Mucosa of descending colon (tissue), 3 donors: ENCODE data around the gene C18orf63. TPM values are rescaled to one million over a fixed set of nuclear protein-coding genes. Genes with fewer than 3 reads are reported as not detected.

ENCODE experiments used
- ATAC-seq: fragments of 200-7000 bp; cut with Tn5 transposase; one replicate; pipeline ENCODE4 v1.9.1; 2020; ENCODE audit warnings: mild to moderate bottlenecking, moderate library complexity
- DNase-seq, 3 donors: peaks; one replicate each; pipeline ENCODE4 v3.0.0-alpha.2; 2020
- H3K36me3 ChIP-seq: fragments of 200-600 bp; one replicate; pipeline ENCODE4 v1.8.0; 2021; ENCODE audit warnings: low read depth, mild to moderate bottlenecking
- H3K4me1 ChIP-seq: fragments of 200-600 bp; one replicate; pipeline ENCODE4 v1.8.0; 2021; ENCODE audit warnings: low read depth, mild to moderate bottlenecking
- H3K4me3 ChIP-seq: fragments of 200-600 bp; one replicate; pipeline ENCODE4 v1.8.0; 2021; ENCODE audit warnings: mild to moderate bottlenecking
- H3K9me3 ChIP-seq: fragments of 200-600 bp; one replicate; pipeline ENCODE4 v1.8.0; 2021; ENCODE audit warnings: mild to moderate bottlenecking
- intact Hi-C, 2 donors: fragments of 100-400 bp; cut with DNase I in 1 of 2; cut with micrococcal nuclease in 1 of 2; formaldehyde crosslinking; loops; one replicate each; pipeline versions ENCODE4 v1.11.0 to v1.11.1; 2022; cut with DNase I, micrococcal nuclease
- total RNA-seq, 3 donors: library from RNA; stranded (reverse); fragmentation: NEBNext Ultra II Directional in 2 of 3; extraction: Animal tissue kit (Norgen Biotek cat#: 25700) in 2 of 3; gene quantifications; one replicate each; pipeline versions ENCODE4 v1.2.1 to v1.2.4, GENCODE V29; 2021 to 2023
- TF ChIP-seq, protein P1 (sequence below): fragments of 200-600 bp; IDR thresholded peaks from one replicate; pipeline ENCODE4 v1.8.0; 2022; ENCODE audit warnings: antibody characterized with exemption, mild to moderate bottlenecking
- donor health status: DM: no; HTN: no; CAD: no; lungs with moderate emphysema.
- donor health status: DM: no; HTN: no; CAD: no.
- donor health status: DM: no; HTN: yes; CAD: no.

Gene C18orf63
- total RNA-seq, 3 donors from 2014 or later: not detected

DNA sequence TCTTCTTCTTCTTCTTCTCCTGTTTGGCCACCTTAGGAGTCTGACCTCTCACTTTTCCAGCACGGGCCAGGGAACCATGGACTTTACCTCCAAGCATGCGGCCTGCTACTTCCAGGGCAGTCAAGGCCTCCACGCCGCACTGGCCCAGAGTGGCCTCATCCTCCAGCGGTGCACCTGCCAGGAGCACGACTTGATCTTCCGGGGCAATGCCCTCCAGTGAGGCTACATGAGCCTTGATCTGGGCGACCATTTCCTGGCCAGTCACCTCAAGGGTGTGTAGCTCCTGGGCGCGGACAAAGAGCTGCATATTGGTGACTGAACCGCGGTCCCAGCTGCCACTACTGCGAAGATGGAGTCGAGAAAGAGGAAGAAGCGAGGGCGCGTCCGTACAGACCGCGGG, 74.4 kb downstream of the C18orf63 start:
- DNase-seq: no peak
- intact Hi-C loops: no loop called here
- Histone ChIP-seq H3K4me3 (no peak overlapping the region), H3K36me3 (no peaks in the 10 kb centered on the region), H3K4me1 (no peaks in the 10 kb centered on the region), H3K9me3 (no peaks in the 10 kb centered on the region)
- TF ChIP-seq, protein P1, sequence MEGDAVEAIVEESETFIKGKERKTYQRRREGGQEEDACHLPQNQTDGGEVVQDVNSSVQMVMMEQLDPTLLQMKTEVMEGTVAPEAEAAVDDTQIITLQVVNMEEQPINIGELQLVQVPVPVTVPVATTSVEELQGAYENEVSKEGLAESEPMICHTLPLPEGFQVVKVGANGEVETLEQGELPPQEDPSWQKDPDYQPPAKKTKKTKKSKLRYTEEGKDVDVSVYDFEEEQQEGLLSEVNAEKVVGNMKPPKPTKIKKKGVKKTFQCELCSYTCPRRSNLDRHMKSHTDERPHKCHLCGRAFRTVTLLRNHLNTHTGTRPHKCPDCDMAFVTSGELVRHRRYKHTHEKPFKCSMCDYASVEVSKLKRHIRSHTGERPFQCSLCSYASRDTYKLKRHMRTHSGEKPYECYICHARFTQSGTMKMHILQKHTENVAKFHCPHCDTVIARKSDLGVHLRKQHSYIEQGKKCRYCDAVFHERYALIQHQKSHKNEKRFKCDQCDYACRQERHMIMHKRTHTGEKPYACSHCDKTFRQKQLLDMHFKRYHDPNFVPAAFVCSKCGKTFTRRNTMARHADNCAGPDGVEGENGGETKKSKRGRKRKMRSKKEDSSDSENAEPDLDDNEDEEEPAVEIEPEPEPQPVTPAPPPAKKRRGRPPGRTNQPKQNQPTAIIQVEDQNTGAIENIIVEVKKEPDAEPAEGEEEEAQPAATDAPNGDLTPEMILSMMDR: no peak
- ATAC-seq: no peak

DNA sequence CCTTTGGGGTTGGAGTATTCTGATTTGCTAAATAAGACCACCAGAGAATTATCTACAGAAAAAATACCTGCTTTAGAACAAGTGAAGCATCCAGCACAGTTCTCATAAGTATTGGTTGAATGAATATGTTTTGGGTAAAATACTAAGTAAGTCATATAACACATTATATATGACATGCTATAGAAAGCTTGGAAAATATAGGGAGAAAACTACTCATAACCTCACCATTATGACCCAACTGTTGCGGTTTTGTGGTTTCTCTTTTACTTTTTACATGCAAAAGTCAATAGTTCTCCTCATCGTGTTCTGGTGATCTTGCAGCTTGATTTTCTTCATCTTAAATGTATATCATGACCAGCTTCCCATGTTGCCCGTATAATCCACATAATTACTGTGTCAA, 75.3 kb downstream of the C18orf63 start:
- H3K36me3 ChIP-seq: no peaks in the 10 kb centered on the region
- DNase-seq (no peak), ATAC-seq (no peak)
- intact Hi-C loops: no loop called here
- H3K9me3 ChIP-seq: no peaks in the 10 kb centered on the region
- H3K4me1 ChIP-seq: no peaks in the 10 kb centered on the region
- TF ChIP-seq, protein P1: no peak
- H3K4me3 ChIP-seq: no peak overlapping the region

DNA sequence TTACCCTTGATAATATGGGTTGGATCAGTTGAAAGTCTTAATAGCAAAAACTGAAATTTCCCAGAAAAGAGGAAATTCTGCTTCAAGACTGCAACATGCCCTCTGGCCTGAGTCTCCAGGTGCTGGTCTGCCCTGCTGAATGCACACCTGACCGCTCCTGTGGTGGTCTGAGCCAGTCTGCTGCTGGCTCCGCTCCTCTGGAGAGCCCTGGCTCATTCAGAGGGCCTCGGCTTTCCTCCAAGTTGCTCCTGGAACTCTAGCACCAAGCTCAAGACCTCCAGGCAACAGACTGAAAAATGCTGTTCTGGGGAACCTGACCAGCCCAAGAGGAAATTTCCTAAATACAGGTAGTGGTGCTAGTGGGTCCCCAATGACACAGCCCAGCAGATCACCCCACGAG, 76.7 kb downstream of the C18orf63 start:
- intact Hi-C loops: no loop called here
- Histone ChIP-seq H3K4me3 (no peak overlapping the region), H3K36me3 (no peaks in the 10 kb centered on the region), H3K9me3 (no peaks in the 10 kb centered on the region), H3K4me1 (no peaks in the 10 kb centered on the region)
- no peak for DNase-seq
- no peak for ATAC-seq
- TF ChIP-seq, protein P1: no peak

DNA sequence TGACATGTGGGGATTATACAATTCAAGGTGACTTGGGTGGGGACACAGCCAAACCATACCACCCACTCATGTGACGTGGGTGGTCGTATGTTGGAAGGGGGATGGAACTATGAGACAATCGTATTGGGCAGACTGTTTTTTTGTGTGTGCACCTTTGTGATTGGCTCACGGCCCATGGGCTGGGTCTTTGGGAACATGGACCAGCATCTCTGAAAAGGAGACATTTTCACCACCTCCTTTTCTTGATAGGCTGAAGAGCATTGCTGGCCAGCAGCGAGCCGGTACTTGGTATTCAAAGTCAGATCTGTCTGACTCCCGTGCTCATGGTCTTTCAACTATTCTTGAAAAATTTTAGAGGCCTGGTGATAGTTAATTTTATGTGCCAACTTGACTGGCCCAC, 79.4 kb downstream of the C18orf63 start:
- no peak for DNase-seq
- intact Hi-C loops: no loop called here
- ATAC-seq: no peak
- no peaks in the 10 kb centered on the region for H3K9me3 ChIP-seq
- no peak overlapping the region for H3K4me3 ChIP-seq
- no peaks in the 10 kb centered on the region for H3K36me3 ChIP-seq
- no peaks in the 10 kb centered on the region for H3K4me1 ChIP-seq
- TF ChIP-seq, protein P1: no peak

DNA sequence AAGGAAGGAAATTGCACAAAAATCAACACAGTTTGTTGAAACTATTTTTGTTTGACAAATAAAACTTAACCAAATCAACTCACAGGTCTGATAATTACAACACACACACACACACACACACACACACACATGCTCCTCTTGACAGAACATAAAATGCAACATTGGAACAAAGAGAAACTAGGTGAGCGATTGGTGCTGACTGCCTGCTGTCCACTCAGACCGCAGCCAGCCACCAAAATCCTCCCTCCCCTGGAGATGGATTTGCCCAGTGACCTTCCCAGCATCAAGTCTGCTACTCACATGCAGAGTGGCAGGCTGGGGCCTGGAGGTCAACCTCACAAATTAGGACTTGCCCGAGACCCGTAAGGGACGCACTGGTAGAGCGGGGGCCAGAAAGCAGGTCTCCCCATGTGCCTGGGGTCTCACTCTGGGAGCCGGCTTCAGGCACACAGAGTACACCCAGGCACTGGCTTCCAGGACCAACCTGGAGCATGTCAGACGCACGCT, 80.1 kb downstream of the C18orf63 start:
- Histone ChIP-seq H3K4me3 (no peak overlapping the region), H3K9me3 (no peaks in the 10 kb centered on the region), H3K36me3 (no peaks in the 10 kb centered on the region), H3K4me1 (no peaks in the 10 kb centered on the region)
- intact Hi-C loops: no loop called here
- ATAC-seq (no peak), DNase-seq (no peak)
- TF ChIP-seq, protein P1: no peak
